Measurements from ENCODE around the gene PCED1B. TPM values are rescaled to one million over a fixed set of nuclear protein-coding genes. Genes with fewer than 3 reads are reported as not detected.
A peak's percentile ranks its signal among the peaks of the same experiment; 100 is the strongest.

The PCED1B gene
- total RNA-seq, 1 experiment from 2014 or later = 6.6 TPM

DNA sequence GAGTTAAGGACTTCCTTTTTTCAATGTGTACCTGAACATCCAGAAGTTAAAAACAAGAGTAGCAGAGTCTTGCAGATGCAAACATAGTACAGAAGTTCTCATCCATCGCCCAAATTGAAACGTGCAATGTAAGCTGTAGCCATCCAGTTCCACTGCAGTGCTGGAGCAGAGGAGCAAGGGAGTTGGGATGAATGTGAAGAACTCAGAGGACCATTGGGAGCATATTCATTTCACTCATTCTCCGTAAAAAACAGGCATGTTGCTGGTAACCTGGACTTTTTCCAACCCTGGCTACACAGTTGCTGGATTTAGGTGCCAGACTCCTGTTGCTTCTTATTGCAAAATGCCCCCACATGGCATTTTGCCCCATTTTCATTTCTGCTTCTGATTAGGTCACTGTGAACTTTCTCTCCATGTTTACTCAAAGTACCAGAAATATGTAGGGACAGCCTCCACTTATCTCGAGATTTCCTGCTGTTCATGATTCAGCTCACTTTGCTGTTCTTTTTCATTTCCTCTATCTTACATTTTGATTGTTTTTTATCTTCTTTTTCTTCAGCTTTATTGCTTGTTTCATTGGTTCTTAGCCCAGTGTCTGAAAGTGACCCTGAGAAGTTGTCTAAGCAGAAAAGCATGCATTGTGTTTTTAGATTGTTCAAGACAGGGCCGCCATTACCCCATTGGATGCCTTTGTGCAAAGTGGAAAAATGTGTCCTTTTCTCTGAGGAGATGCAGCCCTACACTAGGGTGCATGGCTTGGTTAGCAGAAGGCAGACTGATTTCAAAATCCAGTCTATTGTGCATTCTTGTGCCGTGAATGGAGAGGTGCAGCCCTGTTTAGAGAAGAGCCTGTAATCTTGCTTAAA is 109.4 kb downstream of the PCED1B start (continued):
- TF ChIP-seq NR2C2 (CRISPR knock-in tag; IDR thresholded peaks at IDR 0.05) (no peak), ZNF232 (CRISPR knock-in tag; IDR thresholded peaks at IDR 0.05) (no peak)
- TF ChIP-seq, protein P1, sequence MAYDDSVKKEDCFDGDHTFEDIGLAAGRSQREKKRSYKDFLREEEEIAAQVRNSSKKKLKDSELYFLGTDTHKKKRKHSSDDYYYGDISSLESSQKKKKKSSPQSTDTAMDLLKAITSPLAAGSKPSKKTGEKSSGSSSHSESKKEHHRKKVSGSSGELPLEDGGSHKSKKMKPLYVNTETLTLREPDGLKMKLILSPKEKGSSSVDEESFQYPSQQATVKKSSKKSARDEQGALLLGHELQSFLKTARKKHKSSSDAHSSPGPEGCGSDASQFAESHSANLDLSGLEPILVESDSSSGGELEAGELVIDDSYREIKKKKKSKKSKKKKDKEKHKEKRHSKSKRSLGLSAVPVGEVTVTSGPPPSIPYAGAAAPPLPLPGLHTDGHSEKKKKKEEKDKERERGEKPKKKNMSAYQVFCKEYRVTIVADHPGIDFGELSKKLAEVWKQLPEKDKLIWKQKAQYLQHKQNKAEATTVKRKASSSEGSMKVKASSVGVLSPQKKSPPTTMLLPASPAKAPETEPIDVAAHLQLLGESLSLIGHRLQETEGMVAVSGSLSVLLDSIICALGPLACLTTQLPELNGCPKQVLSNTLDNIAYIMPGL (CRISPR knock-in tag; IDR thresholded peaks at IDR 0.05) = no peak
- TF ChIP-seq, protein P2, sequence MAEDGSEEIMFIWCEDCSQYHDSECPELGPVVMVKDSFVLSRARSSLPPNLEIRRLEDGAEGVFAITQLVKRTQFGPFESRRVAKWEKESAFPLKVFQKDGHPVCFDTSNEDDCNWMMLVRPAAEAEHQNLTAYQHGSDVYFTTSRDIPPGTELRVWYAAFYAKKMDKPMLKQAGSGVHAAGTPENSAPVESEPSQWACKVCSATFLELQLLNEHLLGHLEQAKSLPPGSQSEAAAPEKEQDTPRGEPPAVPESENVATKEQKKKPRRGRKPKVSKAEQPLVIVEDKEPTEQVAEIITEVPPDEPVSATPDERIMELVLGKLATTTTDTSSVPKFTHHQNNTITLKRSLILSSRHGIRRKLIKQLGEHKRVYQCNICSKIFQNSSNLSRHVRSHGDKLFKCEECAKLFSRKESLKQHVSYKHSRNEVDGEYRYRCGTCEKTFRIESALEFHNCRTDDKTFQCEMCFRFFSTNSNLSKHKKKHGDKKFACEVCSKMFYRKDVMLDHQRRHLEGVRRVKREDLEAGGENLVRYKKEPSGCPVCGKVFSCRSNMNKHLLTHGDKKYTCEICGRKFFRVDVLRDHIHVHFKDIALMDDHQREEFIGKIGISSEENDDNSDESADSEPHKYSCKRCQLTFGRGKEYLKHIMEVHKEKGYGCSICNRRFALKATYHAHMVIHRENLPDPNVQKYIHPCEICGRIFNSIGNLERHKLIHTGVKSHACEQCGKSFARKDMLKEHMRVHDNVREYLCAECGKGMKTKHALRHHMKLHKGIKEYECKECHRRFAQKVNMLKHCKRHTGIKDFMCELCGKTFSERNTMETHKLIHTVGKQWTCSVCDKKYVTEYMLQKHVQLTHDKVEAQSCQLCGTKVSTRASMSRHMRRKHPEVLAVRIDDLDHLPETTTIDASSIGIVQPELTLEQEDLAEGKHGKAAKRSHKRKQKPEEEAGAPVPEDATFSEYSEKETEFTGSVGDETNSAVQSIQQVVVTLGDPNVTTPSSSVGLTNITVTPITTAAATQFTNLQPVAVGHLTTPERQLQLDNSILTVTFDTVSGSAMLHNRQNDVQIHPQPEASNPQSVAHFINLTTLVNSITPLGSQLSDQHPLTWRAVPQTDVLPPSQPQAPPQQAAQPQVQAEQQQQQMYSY (CRISPR knock-in tag; IDR thresholded peaks at IDR 0.05) = no peak

DNA sequence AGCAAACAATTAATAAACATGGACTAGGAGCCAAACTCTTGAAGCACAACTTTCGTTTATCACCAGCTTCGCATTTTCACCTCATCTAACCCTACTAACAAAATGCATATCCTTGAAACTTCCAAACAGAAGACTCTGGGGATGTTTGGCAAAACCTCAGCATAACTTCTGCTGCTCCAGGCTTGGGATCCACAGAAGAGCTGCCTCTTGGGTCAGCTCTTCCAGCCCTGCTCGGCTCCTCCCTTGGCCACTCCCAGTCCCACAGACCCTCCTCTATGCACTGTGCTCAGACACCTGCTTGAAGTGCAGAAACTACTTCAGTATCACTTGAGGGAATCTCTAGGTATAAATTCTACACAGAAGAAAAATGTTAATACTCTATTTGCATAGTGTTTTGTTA is 110.3 kb downstream of the PCED1B start:
- H3K4me3 Mint-ChIP-seq = no peak overlapping the region
- H3K36me3 Mint-ChIP-seq = no peaks in the 10 kb centered on the region
- ChIA-PET POLR2A (no interaction called here), CTCF (no interaction called here)
- H3K4me1 Mint-ChIP-seq = peaks cover 57% of the 10 kb centered on the region
- TF ChIP-seq FOXK1 (CRISPR knock-in tag; IDR thresholded peaks at IDR 0.05) (no peak), ZNF416 (CRISPR knock-in tag; IDR thresholded peaks at IDR 0.05) (no peak), ZNF263 (CRISPR knock-in tag; IDR thresholded peaks at IDR 0.05; ENCODE audit: low read depth) (no peak), ESRRA (CRISPR knock-in tag; IDR thresholded peaks at IDR 0.05; ENCODE audit: borderline replicate concordance) (no peak), CREM (CRISPR knock-in tag; IDR thresholded peaks at IDR 0.05) (no peak)
- TF ChIP-seq, protein P3, sequence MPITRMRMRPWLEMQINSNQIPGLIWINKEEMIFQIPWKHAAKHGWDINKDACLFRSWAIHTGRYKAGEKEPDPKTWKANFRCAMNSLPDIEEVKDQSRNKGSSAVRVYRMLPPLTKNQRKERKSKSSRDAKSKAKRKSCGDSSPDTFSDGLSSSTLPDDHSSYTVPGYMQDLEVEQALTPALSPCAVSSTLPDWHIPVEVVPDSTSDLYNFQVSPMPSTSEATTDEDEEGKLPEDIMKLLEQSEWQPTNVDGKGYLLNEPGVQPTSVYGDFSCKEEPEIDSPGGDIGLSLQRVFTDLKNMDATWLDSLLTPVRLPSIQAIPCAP (CRISPR knock-in tag; IDR thresholded peaks at IDR 0.05) = no peak
- no peak overlapping the region; the same call in 1 of the 2 replicates for H3K27ac Mint-ChIP-seq
- no peaks in the 10 kb centered on the region for H3K27me3 Mint-ChIP-seq (ENCODE audit: low read depth)
- peak; percentile 74 for ATAC-seq
- peak; percentile 24 for DNase-seq (ENCODE audit: low spot score)
- H3K9me3 Mint-ChIP-seq = no peaks in the 10 kb centered on the region

DNA sequence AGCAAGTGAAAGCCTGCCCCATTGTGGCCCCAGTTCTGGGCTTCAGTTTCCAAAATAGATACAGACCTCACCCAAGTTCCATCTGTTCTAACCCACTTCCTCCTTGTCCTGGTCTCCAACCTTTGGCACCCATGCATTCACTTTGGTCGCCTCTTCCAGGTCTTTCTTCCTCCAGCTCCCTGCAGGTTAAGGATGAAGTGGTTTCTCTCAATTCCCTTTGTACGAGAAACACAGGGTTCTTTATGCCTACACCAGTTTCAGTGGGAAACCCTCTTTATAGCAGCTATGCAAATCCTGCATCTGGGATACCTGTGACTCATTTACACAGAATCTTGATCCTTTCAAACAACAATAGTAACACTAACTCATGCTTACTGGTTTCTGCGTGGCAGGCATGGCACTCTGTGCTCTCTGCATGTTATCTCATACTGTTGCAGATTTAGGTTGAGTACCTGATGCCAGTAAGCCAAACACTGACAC is 110.9 kb downstream of the PCED1B start:
- Mint-ChIP-seq H3K4me3 (no peak overlapping the region), H3K27ac (peak overlapping the region; percentile 62; the same call in 1 of the 2 replicates), H3K36me3 (no peaks in the 10 kb centered on the region), H3K9me3 (no peaks in the 10 kb centered on the region), H3K4me1 (peaks cover 51% of the 10 kb centered on the region), H3K27me3 (ENCODE audit: low read depth) (no peaks in the 10 kb centered on the region)
- CTCF ChIA-PET = no interaction called here
- DNase-seq (ENCODE audit: low spot score) (no peak), ATAC-seq (no peak)
- POLR2A ChIA-PET = no interaction called here
- TF ChIP-seq NFATC4 (CRISPR knock-in tag; IDR thresholded peaks at IDR 0.05) (no peak), FOXP1 (CRISPR knock-in tag; IDR thresholded peaks at IDR 0.05; ENCODE audit: borderline replicate concordance) (no peak), ZNF396 (CRISPR knock-in tag; IDR thresholded peaks at IDR 0.05; ENCODE audit: borderline replicate concordance) (no peak)

DNA sequence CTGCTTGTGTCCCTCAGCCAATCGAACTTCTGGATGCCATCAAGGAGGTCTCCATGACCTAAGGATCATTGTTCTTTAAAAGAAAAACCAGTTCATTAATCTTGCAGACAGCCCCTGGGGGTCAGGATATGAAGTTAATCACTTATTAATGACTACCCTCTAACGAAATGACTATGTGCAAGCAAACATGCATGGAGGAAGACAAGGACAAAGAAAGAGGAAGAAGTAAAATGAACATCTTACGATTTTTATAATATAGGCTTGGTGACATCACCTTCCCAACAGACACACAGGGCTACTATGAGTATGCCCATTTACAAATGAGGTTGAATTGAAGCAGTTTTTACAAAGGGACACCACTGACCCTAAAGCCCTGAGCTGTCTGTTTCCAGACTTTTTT is 111.5 kb downstream of the PCED1B start:
- no peak for ATAC-seq
- DNase-seq (ENCODE audit: low spot score) = no peak
- peaks cover 51% of the 10 kb centered on the region for H3K4me1 Mint-ChIP-seq
- no peak overlapping the region for H3K4me3 Mint-ChIP-seq
- H3K9me3 Mint-ChIP-seq = no peaks in the 10 kb centered on the region
- H3K36me3 Mint-ChIP-seq = no peaks in the 10 kb centered on the region
- TF ChIP-seq ZNF263 (CRISPR knock-in tag; IDR thresholded peaks at IDR 0.05; ENCODE audit: low read depth) (no peak), CREM (CRISPR knock-in tag; IDR thresholded peaks at IDR 0.05) (no peak), NFE2L1 (CRISPR knock-in tag; IDR thresholded peaks at IDR 0.05) (no peak), GABPB1 (CRISPR knock-in tag; IDR thresholded peaks at IDR 0.05) (no peak), IRF2 (CRISPR knock-in tag; IDR thresholded peaks at IDR 0.05; ENCODE audit: borderline replicate concordance, low read depth) (no peak), ZNF396 (CRISPR knock-in tag; IDR thresholded peaks at IDR 0.05; ENCODE audit: borderline replicate concordance) (no peak)
- TF ChIP-seq, protein P4, sequence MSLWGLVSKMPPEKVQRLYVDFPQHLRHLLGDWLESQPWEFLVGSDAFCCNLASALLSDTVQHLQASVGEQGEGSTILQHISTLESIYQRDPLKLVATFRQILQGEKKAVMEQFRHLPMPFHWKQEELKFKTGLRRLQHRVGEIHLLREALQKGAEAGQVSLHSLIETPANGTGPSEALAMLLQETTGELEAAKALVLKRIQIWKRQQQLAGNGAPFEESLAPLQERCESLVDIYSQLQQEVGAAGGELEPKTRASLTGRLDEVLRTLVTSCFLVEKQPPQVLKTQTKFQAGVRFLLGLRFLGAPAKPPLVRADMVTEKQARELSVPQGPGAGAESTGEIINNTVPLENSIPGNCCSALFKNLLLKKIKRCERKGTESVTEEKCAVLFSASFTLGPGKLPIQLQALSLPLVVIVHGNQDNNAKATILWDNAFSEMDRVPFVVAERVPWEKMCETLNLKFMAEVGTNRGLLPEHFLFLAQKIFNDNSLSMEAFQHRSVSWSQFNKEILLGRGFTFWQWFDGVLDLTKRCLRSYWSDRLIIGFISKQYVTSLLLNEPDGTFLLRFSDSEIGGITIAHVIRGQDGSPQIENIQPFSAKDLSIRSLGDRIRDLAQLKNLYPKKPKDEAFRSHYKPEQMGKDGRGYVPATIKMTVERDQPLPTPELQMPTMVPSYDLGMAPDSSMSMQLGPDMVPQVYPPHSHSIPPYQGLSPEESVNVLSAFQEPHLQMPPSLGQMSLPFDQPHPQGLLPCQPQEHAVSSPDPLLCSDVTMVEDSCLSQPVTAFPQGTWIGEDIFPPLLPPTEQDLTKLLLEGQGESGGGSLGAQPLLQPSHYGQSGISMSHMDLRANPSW (CRISPR knock-in tag; conservative IDR thresholded peaks at IDR 0.05; ENCODE audit: low read depth) = no peak
- TF ChIP-seq, protein P5, sequence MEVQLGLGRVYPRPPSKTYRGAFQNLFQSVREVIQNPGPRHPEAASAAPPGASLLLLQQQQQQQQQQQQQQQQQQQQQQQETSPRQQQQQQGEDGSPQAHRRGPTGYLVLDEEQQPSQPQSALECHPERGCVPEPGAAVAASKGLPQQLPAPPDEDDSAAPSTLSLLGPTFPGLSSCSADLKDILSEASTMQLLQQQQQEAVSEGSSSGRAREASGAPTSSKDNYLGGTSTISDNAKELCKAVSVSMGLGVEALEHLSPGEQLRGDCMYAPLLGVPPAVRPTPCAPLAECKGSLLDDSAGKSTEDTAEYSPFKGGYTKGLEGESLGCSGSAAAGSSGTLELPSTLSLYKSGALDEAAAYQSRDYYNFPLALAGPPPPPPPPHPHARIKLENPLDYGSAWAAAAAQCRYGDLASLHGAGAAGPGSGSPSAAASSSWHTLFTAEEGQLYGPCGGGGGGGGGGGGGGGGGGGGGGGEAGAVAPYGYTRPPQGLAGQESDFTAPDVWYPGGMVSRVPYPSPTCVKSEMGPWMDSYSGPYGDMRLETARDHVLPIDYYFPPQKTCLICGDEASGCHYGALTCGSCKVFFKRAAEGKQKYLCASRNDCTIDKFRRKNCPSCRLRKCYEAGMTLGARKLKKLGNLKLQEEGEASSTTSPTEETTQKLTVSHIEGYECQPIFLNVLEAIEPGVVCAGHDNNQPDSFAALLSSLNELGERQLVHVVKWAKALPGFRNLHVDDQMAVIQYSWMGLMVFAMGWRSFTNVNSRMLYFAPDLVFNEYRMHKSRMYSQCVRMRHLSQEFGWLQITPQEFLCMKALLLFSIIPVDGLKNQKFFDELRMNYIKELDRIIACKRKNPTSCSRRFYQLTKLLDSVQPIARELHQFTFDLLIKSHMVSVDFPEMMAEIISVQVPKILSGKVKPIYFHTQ (CRISPR knock-in tag; IDR thresholded peaks at IDR 0.05) = no peak
- no peaks in the 10 kb centered on the region for H3K27me3 Mint-ChIP-seq (ENCODE audit: low read depth)
- CTCF ChIA-PET = no interaction called here
- H3K27ac Mint-ChIP-seq = no peak overlapping the region
- POLR2A ChIA-PET = no interaction called here

Data from WTC11 (cell line).